GM12878 (cell line): Measurements from ENCODE around the gene PPP1R12B. TPM values are rescaled to one million over a fixed set of nuclear protein-coding genes. Genes with fewer than 3 reads are reported as not detected.

Experiments used
- ATAC-seq: fragments of 200-7000 bp; cut with Tn5 transposase; 3 replicates; pipeline ENCODE4 v1.9.1; 2020; ENCODE audit warnings: mild to moderate bottlenecking, moderate library complexity
- BruUV-seq: library from RNA; stranded (reverse); fragments of 400-500 nt; replicated peaks from 2 replicates; lab custom pipeline; 2021; lab: Mats Ljungman, UMichigan
- CTCF ChIA-PET: fragments of 300-600 bp; sonication (Branson Sonifier 250); formaldehyde crosslinking; extraction: SDS; loops from one replicate; lab custom pipeline; 2021; ENCODE audit warnings: inconsistent platforms; lab: Yijun Ruan, JAX
- POLR2A ChIA-PET: fragments of 350-600 bp; formaldehyde crosslinking; extraction: SDS; loops from one replicate; lab custom pipeline; 2021; ENCODE audit warnings: inconsistent platforms; lab: Charles Lee
- RAD21 ChIA-PET: fragments of 300-600 bp; sonication (Branson Sonifier 250); formaldehyde crosslinking; loops from one replicate; lab custom pipeline; 2023; ENCODE audit warnings: antibody characterized with exemption; ENCODE audit not compliant: unreplicated experiment; lab: Charles Lee
- SMC1A ChIA-PET: fragments of 300-600 bp; sonication (Branson Sonifier 250); formaldehyde crosslinking; loops from one replicate; lab custom pipeline; 2023; ENCODE audit not compliant: unreplicated experiment, uncharacterized antibody; lab: Charles Lee
- DNase-seq: peaks from one replicate; pipeline ENCODE4 v3.0.0-alpha.2; 2011; ENCODE audit warnings: low read depth, low spot score
- FAIRE-seq: peaks from 3 replicates; lab custom pipeline; 2011; peaks lifted over from hg19 to GRCh38; lab: Jason Lieb, UNC
- H2AFZ ChIP-seq: 2 replicates; pipeline ENCODE4 v1.6.0; 2011; ENCODE audit warnings: low read depth, low read length, control low read depth; ENCODE audit not compliant: control insufficient read depth
- H3K27ac ChIP-seq: 2 replicates; pipeline ENCODE4 v1.5.1; 2011; ENCODE audit warnings: control low read depth; ENCODE audit not compliant: control insufficient read depth, insufficient read depth
- H3K27me3 ChIP-seq, 2 experiments: replicated peaks in 1 of 2; 2 replicates each; pipeline versions ENCODE4 v1.6.0 to v1.6.1; 2011; ENCODE audit warnings: low read length in 1 of 2; ENCODE audit not compliant: control insufficient read depth in 2 of 2, insufficient read depth in 2 of 2
- H3K36me3 ChIP-seq, 2 experiments: 2 replicates each; pipeline ENCODE4 v1.5.1; 2011; ENCODE audit warnings: low read length in 1 of 2; ENCODE audit not compliant: control insufficient read depth in 2 of 2, insufficient read depth in 2 of 2
- H3K4me1 ChIP-seq: 2 replicates; pipeline ENCODE4 v1.6.1; 2011; ENCODE audit warnings: mild to moderate bottlenecking, low read length, moderate library complexity, mixed read lengths; ENCODE audit not compliant: control insufficient read depth, insufficient read depth
- H3K4me2 ChIP-seq: 2 replicates; pipeline ENCODE4 v1.6.0; 2011; ENCODE audit warnings: control low read depth; ENCODE audit not compliant: control insufficient read depth, insufficient read depth
- H3K4me3 ChIP-seq: fragments of 200-600 bp; sonication (generic); 2 replicates; pipeline ENCODE4 v1.5.1; 2016
- H3K79me2 ChIP-seq: 2 replicates; pipeline ENCODE4 v1.6.0; 2011; ENCODE audit warnings: low read length; ENCODE audit not compliant: control insufficient read depth, insufficient read depth
- H3K9ac ChIP-seq: 2 replicates; pipeline ENCODE4 v1.8.0; 2011; ENCODE audit warnings: low read length, control low read depth, mixed read lengths; ENCODE audit not compliant: control insufficient read depth, insufficient read depth
- H3K9me3 ChIP-seq: replicated peaks from 3 replicates; pipeline ENCODE4 v1.5.1; 2011; ENCODE audit warnings: mild to moderate bottlenecking, low read length; ENCODE audit not compliant: control insufficient read depth, insufficient read depth
- H4K20me1 ChIP-seq: 2 replicates; pipeline ENCODE4 v1.6.0; 2011; ENCODE audit not compliant: control insufficient read depth, insufficient read depth
- BHLHE40 ChIP-seq, 2 experiments: fragments of 450-650 bp in 1 of 2; IDR thresholded peaks; 2 replicates each; pipeline ENCODE4 v1.6.1; 2011 to 2017; ENCODE audit warnings: low read depth in 2 of 2, borderline replicate concordance in 1 of 2, improper control_type of control experiment in 1 of 2, low read length in 1 of 2, mild to moderate bottlenecking in 1 of 2
- CTCF ChIP-seq, 3 experiments: IDR thresholded peaks in 2 of 3; conservative IDR thresholded peaks in 1 of 3; 2 replicates each; pipeline ENCODE4 v1.5.1; 2011; ENCODE audit warnings: low read depth in 3 of 3, low read length in 3 of 3, mild to moderate bottlenecking in 3 of 3, control low read depth in 2 of 3, moderate library complexity in 2 of 3, inconsistent platforms in 1 of 3, mixed read lengths in 1 of 3; ENCODE audit not compliant: control insufficient read depth in 2 of 3, insufficient read depth in 1 of 3; ENCODE audit errors: extremely low read depth in 1 of 3
- MTA2 ChIP-seq: fragments of 450-650 bp; IDR thresholded peaks from 2 replicates; pipeline ENCODE4 v1.6.1; 2016; ENCODE audit warnings: low read depth, mild to moderate bottlenecking, moderate library complexity
- NFYB ChIP-seq: IDR thresholded peaks from 2 replicates; pipeline ENCODE4 v1.6.1; 2011; ENCODE audit warnings: low read depth, mild to moderate bottlenecking, low read length, improper control_type of control experiment, moderate library complexity; ENCODE audit not compliant: insufficient read depth
- POLR2AphosphoS5 ChIP-seq: IDR thresholded peaks from 2 replicates; pipeline ENCODE4 v1.6.1; 2011; ENCODE audit warnings: mild to moderate bottlenecking, low read length, inconsistent platforms
- RAD21 ChIP-seq: IDR thresholded peaks from 2 replicates; pipeline ENCODE4 v1.6.1; 2011; ENCODE audit warnings: mild to moderate bottlenecking, low read depth, low read length, moderate library complexity; ENCODE audit not compliant: insufficient read depth
- SMC3 ChIP-seq: IDR thresholded peaks from 2 replicates; pipeline ENCODE4 v1.6.1; 2011; ENCODE audit warnings: low read length, improper control_type of control experiment, borderline replicate concordance
- STAT1 ChIP-seq: fragments of 450-650 bp; conservative IDR thresholded peaks from 2 replicates; pipeline ENCODE4 v1.6.1; 2014; ENCODE audit warnings: antibody characterized with exemption, mild to moderate bottlenecking
- TCF12 ChIP-seq: IDR thresholded peaks from 2 replicates; pipeline ENCODE4 v1.6.1; 2011; ENCODE audit warnings: low read depth, mild to moderate bottlenecking, low read length
- YY1 ChIP-seq: IDR thresholded peaks from 2 replicates; pipeline ENCODE4 v1.6.1; 2011; ENCODE audit warnings: low read depth, mild to moderate bottlenecking, low read length
- WGBS: methylation state at CpG from one replicate; pipeline ENCODE4 v1.1.6; 2016; ENCODE audit warnings: low lambda C conversion rate; ENCODE audit not compliant: insufficient replicate concordance, insufficient coverage; ENCODE audit errors: missing lambda C conversion rate; 5-methylcytosine and 5-hydroxymethylcytosine counted together
- in situ Hi-C: fragments of 300-500 bp; cut with MboI; formaldehyde crosslinking; loops from 9 replicates; pipeline ENCODE4 v1.14.3; 2018; ENCODE audit warnings: mixed read lengths
- intact Hi-C: fragments of 100-400 bp; cut with micrococcal nuclease; formaldehyde crosslinking; loops from one replicate; pipeline ENCODE4 v1.14.2; 2022; ENCODE audit not compliant: unreplicated experiment
- polyA plus RNA-seq, 11 experiments: library from polyadenylated mRNA; depleted of rRNA in 4 of 11; unstranded in 6 of 11; stranded (reverse) in 5 of 11; fragments of >200 nt; fragmentation: Nextera tagmentation in 4 of 11; fragmentation: Illumina TruSeq in 1 of 11; extraction: Ambion mirVana in 4 of 11; extraction: Trizol in 1 of 11; gene quantifications; 1 replicate in 1 of 11; 2 replicates in 10 of 11; pipeline versions ENCODE4 v1.2.1 to v1.2.3, GENCODE V29; 2011 to 2016; ENCODE audit warnings: inconsistent platforms in 2 of 11, missing spikeins in 2 of 11, low read depth in 1 of 11
- total RNA-seq, 4 experiments: library from RNA; depleted of rRNA in 3 of 4; stranded (reverse); fragments of >200 nt in 3 of 4; fragmentation: Illumina TruSeq in 1 of 4; extraction: Trizol in 1 of 4; gene quantifications; 2 replicates each; pipeline versions ENCODE4 v1.2.1 to v1.2.3, GENCODE V29; 2013 to 2021

Gene PPP1R12B
- total and polyA plus RNA-seq, 10 of the 15 experiments (the other 5 are each of a cell fraction or from before 2014, with no cell fraction given): 0.29 to 9.4 (median 4.7) TPM

- ChIA-PET SMC1A (interaction anchor here (0.7 to 1.8 kb wide), 3 partner anchors 39 to 54 kb away, joined by 3 to 5 read pairs (median 4); no protein-coding TSS in a partner anchor), POLR2A (no interaction called here), RAD21 (interaction anchor here (0.6 to 2.1 kb wide), 7 partner anchors 10 to 284 kb away, joined by 3 to 8 read pairs (median 3); no protein-coding TSS in a partner anchor), CTCF (interaction anchor here (0.6 to 1.9 kb wide), 11 partner anchors 11 to 157 kb away, joined by 3 to 5 read pairs (median 4); no protein-coding TSS in a partner anchor)
- no peaks in the 10 kb centered on the region for H3K9me3 ChIP-seq
- TF ChIP-seq STAT1 (no peak), MTA2 (no peak), POLR2AphosphoS5 (no peak), TCF12 (0 out of 2 replicates have a peak, but pooled peaks have one; percentile 28), NFYB (no peak), RAD21 (peak; percentile 55; the same call in 1 of the 2 replicates), CTCF (IDR thresholded peaks at IDR 0.05 in 2 of 3, conservative IDR thresholded peaks at IDR 0.05 in 1 of 3; ENCODE audit: control insufficient read depth in 2 of 3, extremely low read depth in 1 of 3, insufficient read depth in 1 of 3, low read depth in 3 of 3, low read length in 3 of 3) (peak; percentile 47 to 81 (median 75)), YY1 (peak; percentile 65; the same call in 1 of the 2 replicates), BHLHE40 (IDR thresholded peaks at IDR 0.05; ENCODE audit: borderline replicate concordance in 1 of 2, low read depth in 2 of 2, low read length in 1 of 2) (peak in 1 of 2 experiments; percentile 39; a peak in 1 of 4 replicates), SMC3 (peak; percentile 64; the same call in 1 of the 2 replicates)
- H3K4me1 ChIP-seq: peaks cover 24% of the 10 kb centered on the region
- no peaks in the 10 kb centered on the region; the same call in 1 of the 2 replicates for H4K20me1 ChIP-seq
- in situ Hi-C loops: no loop called here
- intact Hi-C loops: no loop called here
- no TSS peak for BruUV-seq
- peak; percentile 92 for ATAC-seq
- WGBS: 30% methylated on average over 22 of the region's 28 CpGs
- DNase-seq: no peak
- no peak overlapping the region for H3K9ac ChIP-seq
- H2AFZ ChIP-seq: no peak overlapping the region
- FAIRE-seq: no peak
- no peak overlapping the region for H3K27ac ChIP-seq
- H3K79me2 ChIP-seq: no peaks in the 10 kb centered on the region
- no peaks in the 10 kb centered on the region for H3K36me3 ChIP-seq
- H3K27me3 ChIP-seq: no peaks in the 10 kb centered on the region
- no peak overlapping the region for H3K4me3 ChIP-seq
- H3K4me2 ChIP-seq: no peak overlapping the region
Observed at GRCh38 chr1:202625416-202626360, 277.2 kb downstream of the PPP1R12B start.
